Left lung (tissue), 10 donors: ENCODE measurements around the gene USF1. TPM values are rescaled to one million over a fixed set of nuclear protein-coding genes. Genes with fewer than 3 reads are reported as not detected.

Source experiments
- ATAC-seq: fragments of 200-7000 bp; cut with Tn5 transposase; one replicate; pipeline ENCODE4 v1.9.1; 2020; ENCODE audit warnings: moderate library complexity
- DNase-seq, 4 donors: peaks; one replicate each; pipeline ENCODE4 v3.0.0-alpha.2; 2013 to 2020
- H3K27ac ChIP-seq, 2 donors: fragments of 200-600 bp; sonication (generic) in 1 of 2; one replicate each; pipeline versions ENCODE4 v1.5.0 to v1.8.0; 2020 to 2021
- H3K27me3 ChIP-seq, 2 donors: fragments of 200-600 bp; sonication (generic) in 1 of 2; one replicate each; pipeline versions ENCODE4 v1.5.0 to v1.8.0; 2020 to 2021
- H3K36me3 ChIP-seq, 2 donors: fragments of 200-600 bp; sonication (generic) in 1 of 2; one replicate each; pipeline versions ENCODE4 v1.5.0 to v1.8.0; 2020 to 2021
- H3K4me1 ChIP-seq, 2 donors: fragments of 200-600 bp; one replicate each; pipeline ENCODE4 v1.8.0; 2021
- H3K4me3 ChIP-seq, 2 donors: fragments of 200-600 bp; sonication (generic) in 1 of 2; one replicate each; pipeline versions ENCODE4 v1.5.0 to v1.8.0; 2020 to 2021; ENCODE audit warnings: mild to moderate bottlenecking in 1 of 2
- H3K9me3 ChIP-seq, 2 donors: fragments of 200-600 bp; sonication (generic) in 1 of 2; one replicate each; pipeline versions ENCODE4 v1.5.0 to v1.8.0; 2020 to 2021
- CTCF ChIP-seq, 2 donors: fragments of 200-600 bp; sonication (generic) in 1 of 2; IDR thresholded peaks; one replicate each; pipeline versions ENCODE4 v1.5.0 to v1.8.0; 2021; ENCODE audit warnings: antibody characterized with exemption in 2 of 2
- intact Hi-C, 2 donors: fragments of 100-400 bp; cut with DNase I; formaldehyde crosslinking; loops; one replicate each; pipeline versions ENCODE4 v1.11.2 to v1.14.2; 2022
- polyA plus RNA-seq, 6 donors: library from polyadenylated mRNA; unstranded; fragments of 120-200 nt; gene quantifications; one replicate each; pipeline ENCODE4 v1.2.1, GENCODE V29; 2013; ENCODE audit not compliant: insufficient read length in 6 of 6
- total RNA-seq, 2 donors: library from RNA; stranded (reverse); fragmentation: NEBNext Ultra II Directional; extraction: Animal tissue kit (Norgen Biotek cat#: 25700); gene quantifications; one replicate each; pipeline ENCODE4 v1.2.1, GENCODE V29; 2021
- donor health status: DM: no; HTN: yes; CAD: no.
- donor health status: DM: no; HTN: no; CAD: no.

The USF1 gene
- total and polyA plus RNA-seq, 8 donors, result 56.1 to 75.4 (median 66.5) TPM

- no peaks in the 10 kb centered on the region for H3K4me1 ChIP-seq
- peak in 1 of 2 donors; percentile 17 for TF ChIP-seq CTCF (IDR thresholded peaks at IDR 0.05)
- DNase-seq, result no peak
- peaks cover 0 to 96% of the 10 kb centered on the region in 2 donors for H3K36me3 ChIP-seq
- no peak overlapping the region for H3K27ac ChIP-seq
- H3K27me3 ChIP-seq, result peaks cover 0 to 9% of the 10 kb centered on the region in 2 donors
- H3K4me3 ChIP-seq, result no peak overlapping the region
- ATAC-seq, result no peak
- H3K9me3 ChIP-seq, result no peaks in the 10 kb centered on the region
- intact Hi-C loops, result no loop called here
These were observed 9.0 kb upstream of the USF1 start for GRCh38 chr1:161054805-161055204.

- no peak overlapping the region for H3K27ac ChIP-seq
- no peaks in the 10 kb centered on the region for H3K9me3 ChIP-seq
- peaks cover 0 to 96% of the 10 kb centered on the region in 2 donors for H3K36me3 ChIP-seq
- ATAC-seq, result no peak
- no peak for DNase-seq
- no peaks in the 10 kb centered on the region for H3K4me1 ChIP-seq
- peaks cover 0 to 9% of the 10 kb centered on the region in 2 donors for H3K27me3 ChIP-seq
- intact Hi-C loops, result no loop called here
- no peak for TF ChIP-seq CTCF (IDR thresholded peaks at IDR 0.05)
- no peak overlapping the region for H3K4me3 ChIP-seq
These were observed 8.5 kb upstream of the USF1 start for GRCh38 chr1:161054232-161054631.

GRCh38 chr1:161052899-161053298, 7.1 kb upstream of the USF1 start:
- TF ChIP-seq CTCF (IDR thresholded peaks at IDR 0.05), result no peak
- Histone ChIP-seq H3K4me3 (no peak overlapping the region), H3K27ac (no peak overlapping the region), H3K4me1 (peaks cover 0 to 8% of the 10 kb centered on the region in 2 donors), H3K9me3 (no peaks in the 10 kb centered on the region), H3K27me3 (peaks cover 0 to 9% of the 10 kb centered on the region in 2 donors), H3K36me3 (peaks cover 0 to 94% of the 10 kb centered on the region in 2 donors)
- ATAC-seq (no peak), DNase-seq (no peak)
- intact Hi-C loops, result no loop called here

- H3K4me3 ChIP-seq, result no peak overlapping the region
These were observed 5.4 kb upstream of the USF1 start for GRCh38 chr1:161051219-161051618.

More at GRCh38 chr1:161051219-161051618, 5.4 kb upstream of the USF1 start:
- peaks cover 0 to 9% of the 10 kb centered on the region in 2 donors for H3K27me3 ChIP-seq
- H3K27ac ChIP-seq, result no peak overlapping the region
- TF ChIP-seq CTCF (IDR thresholded peaks at IDR 0.05), result no peak
- intact Hi-C loops, result no loop called here
- peaks cover 0 to 25% of the 10 kb centered on the region in 2 donors for H3K4me1 ChIP-seq
- DNase-seq (peak in 1 of 4 donors; percentile 62), ATAC-seq (no peak)
- H3K36me3 ChIP-seq, result peaks cover 0 to 81% of the 10 kb centered on the region in 2 donors
- no peaks in the 10 kb centered on the region for H3K9me3 ChIP-seq
